Chondrocyte (in vitro differentiated cells): ENCODE data around the gene RAD51C. TPM values are rescaled to one million over a fixed set of nuclear protein-coding genes. Genes with fewer than 3 reads are reported as not detected.

ENCODE experiments used
- DNase-seq: peaks from one replicate; pipeline ENCODE4 v3.0.0; 2021; ENCODE audit warnings: mixed read lengths, low spot score
- H3K27ac Mint-ChIP-seq: one replicate; pipeline ENCODE4 v1.8.0; 2021; ENCODE audit warnings: mild to moderate bottlenecking, moderate library complexity, mixed read lengths; ENCODE audit not compliant: unreplicated experiment
- H3K27me3 Mint-ChIP-seq: 2 replicates; pipeline ENCODE4 v1.8.0; 2021; ENCODE audit warnings: low read depth, mixed read lengths
- H3K36me3 Mint-ChIP-seq: 2 replicates; pipeline ENCODE4 v1.8.0; 2021; ENCODE audit warnings: low read depth, mixed read lengths
- H3K4me1 Mint-ChIP-seq: 2 replicates; pipeline ENCODE4 v1.8.0; 2021; ENCODE audit warnings: low read depth, mild to moderate bottlenecking, mixed read lengths
- H3K4me3 Mint-ChIP-seq: one replicate; pipeline ENCODE4 v1.8.0; 2021; ENCODE audit warnings: mild to moderate bottlenecking, moderate library complexity, mixed read lengths; ENCODE audit not compliant: unreplicated experiment
- H3K9me3 Mint-ChIP-seq: 2 replicates; pipeline ENCODE4 v1.8.0; 2021; ENCODE audit warnings: low read depth, mixed read lengths
- total RNA-seq: library from RNA; stranded (reverse); gene quantifications from 3 replicates; pipeline ENCODE4 v1.2.1, GENCODE V29; 2021
- TF ChIP-seq, protein P1 (sequence below): fragments of 200-600 bp; sonication (generic); IDR thresholded peaks from 2 replicates; pipeline ENCODE4 v1.5.0; 2021; ENCODE audit warnings: antibody characterized with exemption, mild to moderate bottlenecking, moderate library complexity

Gene RAD51C
- total RNA-seq, 1 donor from 2014 or later, result 22.3 TPM

DNA sequence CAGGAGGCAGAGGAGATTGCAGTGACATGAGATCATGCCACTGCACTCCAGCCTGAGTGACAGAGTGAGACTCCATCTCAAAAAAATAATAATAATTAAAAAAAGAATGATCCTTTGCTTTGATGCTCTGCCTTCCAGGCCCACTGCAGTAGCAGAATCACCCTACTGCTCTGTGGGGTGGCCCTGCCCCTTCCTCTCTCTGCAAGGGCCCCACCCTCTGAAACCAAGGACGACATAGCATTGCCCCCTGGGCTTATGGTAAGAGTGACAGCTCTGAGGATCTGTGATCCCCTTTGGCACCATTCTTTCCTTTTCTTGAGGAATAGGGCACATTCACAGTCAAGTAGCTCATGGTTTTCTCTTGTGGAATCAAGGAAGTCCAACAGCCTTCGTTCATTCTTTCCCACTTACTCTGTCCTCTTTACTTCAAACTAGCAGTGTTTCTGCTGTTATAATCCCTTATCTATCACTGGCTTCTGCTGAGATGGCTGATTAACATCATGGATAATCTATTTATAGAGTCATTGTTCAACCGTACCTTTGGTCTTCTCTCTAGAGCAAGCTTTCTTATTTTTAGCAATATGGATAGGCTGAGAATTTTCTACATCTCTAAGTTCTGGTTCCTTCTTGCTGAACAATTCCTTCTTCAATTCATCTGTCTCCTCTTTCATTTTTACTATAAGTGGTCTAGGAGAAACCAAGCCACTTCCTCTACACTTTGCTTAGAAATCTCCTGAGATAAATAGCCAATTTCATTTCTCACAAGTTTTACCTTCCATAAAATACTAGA is 14.1 kb downstream of the RAD51C start:
- H3K9me3 Mint-ChIP-seq, result no peaks in the 10 kb centered on the region
- peaks cover 7% of the 10 kb centered on the region for H3K4me1 Mint-ChIP-seq
- H3K4me3 Mint-ChIP-seq, result no peak overlapping the region
- H3K27me3 Mint-ChIP-seq, result no peaks in the 10 kb centered on the region
- H3K27ac Mint-ChIP-seq, result no peak overlapping the region
- TF ChIP-seq, protein P1, sequence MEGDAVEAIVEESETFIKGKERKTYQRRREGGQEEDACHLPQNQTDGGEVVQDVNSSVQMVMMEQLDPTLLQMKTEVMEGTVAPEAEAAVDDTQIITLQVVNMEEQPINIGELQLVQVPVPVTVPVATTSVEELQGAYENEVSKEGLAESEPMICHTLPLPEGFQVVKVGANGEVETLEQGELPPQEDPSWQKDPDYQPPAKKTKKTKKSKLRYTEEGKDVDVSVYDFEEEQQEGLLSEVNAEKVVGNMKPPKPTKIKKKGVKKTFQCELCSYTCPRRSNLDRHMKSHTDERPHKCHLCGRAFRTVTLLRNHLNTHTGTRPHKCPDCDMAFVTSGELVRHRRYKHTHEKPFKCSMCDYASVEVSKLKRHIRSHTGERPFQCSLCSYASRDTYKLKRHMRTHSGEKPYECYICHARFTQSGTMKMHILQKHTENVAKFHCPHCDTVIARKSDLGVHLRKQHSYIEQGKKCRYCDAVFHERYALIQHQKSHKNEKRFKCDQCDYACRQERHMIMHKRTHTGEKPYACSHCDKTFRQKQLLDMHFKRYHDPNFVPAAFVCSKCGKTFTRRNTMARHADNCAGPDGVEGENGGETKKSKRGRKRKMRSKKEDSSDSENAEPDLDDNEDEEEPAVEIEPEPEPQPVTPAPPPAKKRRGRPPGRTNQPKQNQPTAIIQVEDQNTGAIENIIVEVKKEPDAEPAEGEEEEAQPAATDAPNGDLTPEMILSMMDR, result no peak
- DNase-seq, result peak; percentile 6
- peaks cover 2% of the 10 kb centered on the region for H3K36me3 Mint-ChIP-seq

DNA sequence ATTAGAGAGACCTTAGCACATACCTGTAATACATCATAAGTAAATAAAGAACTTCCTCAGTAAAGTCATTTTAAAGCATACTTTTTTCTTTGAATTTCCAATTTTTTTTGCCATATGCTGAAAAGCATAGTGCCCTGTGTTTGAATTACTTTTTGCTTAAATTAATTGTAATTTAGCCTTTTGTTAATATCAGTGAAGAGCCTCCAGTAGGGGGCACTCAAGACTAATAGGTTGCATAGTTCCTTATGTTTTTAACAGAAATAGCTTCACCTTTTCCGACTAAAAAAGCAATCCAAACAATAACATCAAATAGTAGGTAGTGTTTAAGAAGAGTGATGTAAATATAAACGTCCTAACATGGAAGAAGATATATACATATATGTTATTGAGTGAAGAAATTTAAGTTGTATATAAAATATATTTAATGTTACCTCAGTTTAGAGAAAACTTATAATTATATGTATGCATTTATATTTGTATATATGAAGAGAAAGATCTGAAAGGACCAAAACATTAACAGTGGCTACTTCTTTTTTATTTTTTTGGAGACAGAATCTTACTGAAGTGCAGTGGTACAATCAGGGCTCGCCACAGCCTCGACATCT is 18.6 kb downstream of the RAD51C start:
- peaks cover 4% of the 10 kb centered on the region for H3K36me3 Mint-ChIP-seq
- H3K4me3 Mint-ChIP-seq, result no peak overlapping the region
- H3K9me3 Mint-ChIP-seq, result no peaks in the 10 kb centered on the region
- TF ChIP-seq, protein P1, result peak; percentile 99
- H3K4me1 Mint-ChIP-seq, result peaks cover 4% of the 10 kb centered on the region
- no peak overlapping the region for H3K27ac Mint-ChIP-seq
- no peaks in the 10 kb centered on the region for H3K27me3 Mint-ChIP-seq
- DNase-seq, result no peak

DNA sequence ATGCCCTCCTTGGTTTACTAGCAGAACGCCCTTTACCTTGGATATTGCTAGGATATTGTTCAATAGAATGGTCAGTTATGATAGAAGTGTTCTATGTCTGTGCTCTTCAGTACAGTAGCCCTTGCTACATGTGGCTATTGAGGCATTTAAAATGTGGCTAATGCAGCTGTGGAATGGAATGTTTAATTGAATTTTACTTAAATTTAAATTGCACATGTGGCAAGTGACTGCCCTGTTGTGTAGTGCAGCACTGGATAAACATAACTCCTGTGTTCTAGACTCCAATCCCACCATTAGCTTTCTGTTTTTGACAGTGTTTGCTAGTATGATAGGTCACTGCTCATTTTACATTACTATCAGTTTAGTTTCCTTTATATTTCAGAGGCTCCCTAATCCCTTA is 29.9 kb downstream of the RAD51C start:
- H3K36me3 Mint-ChIP-seq, result peaks cover 4% of the 10 kb centered on the region
- no peaks in the 10 kb centered on the region for H3K27me3 Mint-ChIP-seq
- no peak for DNase-seq
- H3K4me3 Mint-ChIP-seq, result no peak overlapping the region
- TF ChIP-seq, protein P1, result no peak
- no peaks in the 10 kb centered on the region for H3K4me1 Mint-ChIP-seq
- H3K9me3 Mint-ChIP-seq, result no peaks in the 10 kb centered on the region
- no peak overlapping the region for H3K27ac Mint-ChIP-seq

DNA sequence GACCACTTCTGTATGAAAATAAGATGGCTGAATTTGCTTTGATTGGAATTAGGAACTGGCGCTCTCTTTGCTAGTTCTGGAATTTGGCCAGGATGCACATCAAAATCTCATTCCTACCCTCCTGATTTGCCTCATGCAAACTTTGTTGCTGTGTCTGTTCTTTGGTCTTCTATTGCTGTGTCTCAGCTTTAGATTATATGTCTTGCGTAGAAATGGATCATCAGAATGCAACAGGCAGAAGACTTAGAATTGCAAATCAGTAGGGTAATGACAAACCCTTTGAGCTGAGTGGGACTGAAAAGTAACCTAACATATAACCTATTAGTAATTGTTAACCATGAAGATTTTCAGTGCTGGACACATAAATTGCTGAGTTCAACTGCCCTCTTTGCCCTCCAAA is 30.3 kb downstream of the RAD51C start:
- no peaks in the 10 kb centered on the region for H3K4me1 Mint-ChIP-seq
- TF ChIP-seq, protein P1, result no peak
- no peaks in the 10 kb centered on the region for H3K9me3 Mint-ChIP-seq
- H3K27me3 Mint-ChIP-seq, result no peaks in the 10 kb centered on the region
- DNase-seq, result no peak
- peaks cover 4% of the 10 kb centered on the region for H3K36me3 Mint-ChIP-seq
- H3K4me3 Mint-ChIP-seq, result no peak overlapping the region
- H3K27ac Mint-ChIP-seq, result no peak overlapping the region

DNA sequence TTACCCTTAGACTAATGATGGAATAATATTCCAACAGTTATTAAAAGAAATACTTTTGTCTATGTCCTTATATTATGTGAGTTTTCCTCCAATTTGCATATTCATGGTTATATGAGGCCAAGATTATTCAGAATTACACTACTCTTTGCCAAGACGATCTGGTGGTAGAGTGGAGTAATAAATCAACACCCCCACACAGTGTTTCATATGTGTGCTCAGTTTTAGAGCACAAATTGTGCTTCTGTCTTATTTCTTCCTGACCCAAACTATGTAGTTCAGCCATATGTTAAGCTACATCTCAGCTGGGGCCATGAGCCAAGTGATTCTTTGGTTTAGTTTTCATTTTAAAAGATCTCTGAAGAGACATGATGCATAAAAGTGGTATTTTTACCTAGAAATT is 36.4 kb downstream of the RAD51C start:
- peaks cover 4% of the 10 kb centered on the region for H3K36me3 Mint-ChIP-seq
- no peak for DNase-seq
- H3K9me3 Mint-ChIP-seq, result no peaks in the 10 kb centered on the region
- H3K4me1 Mint-ChIP-seq, result no peaks in the 10 kb centered on the region
- H3K27ac Mint-ChIP-seq, result no peak overlapping the region
- no peak overlapping the region for H3K4me3 Mint-ChIP-seq
- no peaks in the 10 kb centered on the region for H3K27me3 Mint-ChIP-seq
- TF ChIP-seq, protein P1, result no peak
